Small intestine (tissue), 4 donors: ENCODE data around the gene C6. TPM values are rescaled to one million over a fixed set of nuclear protein-coding genes. Genes with fewer than 3 reads are reported as not detected.

Experiments
- polyA plus RNA-seq, 4 donors: library from polyadenylated mRNA; stranded (reverse) in 3 of 4; unstranded in 1 of 4; fragments of 200-250 nt in 3 of 4; fragments of 120-200 nt in 1 of 4; gene quantifications; one replicate each; pipeline versions ENCODE4 v1.2.1 to v1.2.3, GENCODE V29; 2013
- donor health status: healthy with polysubstance abuse.
- donor health status: Bipolar disorder and iron deficiency.
- donor health status: healthy.

C6 gene
- polyA plus RNA-seq, 4 donors: 0.27 to 122 (median 0.71) TPM

Other genes starting within 250 kb of the C6 start
- under 1 TPM in 1 of 4 donors, not detected in 3; 0.01 TPM for gene MROH2B, start 142.2 kb downstream of the C6 start, polyA plus RNA-seq